Upper lobe of right lung (tissue), 1 donor: ENCODE results near the gene MXI1. TPM values are rescaled to one million over a fixed set of nuclear protein-coding genes. Genes with fewer than 3 reads are reported as not detected.
"Not testable (repeated sequence)": the region's sequence is repeated elsewhere in the genome, so short reads cannot be mapped to it uniquely, and the experiment has no call there.

Source experiments
- ATAC-seq: fragments of 200-7000 bp; cut with Tn5 transposase; one replicate; pipeline ENCODE4 v1.9.1; 2020; ENCODE audit warnings: mild to moderate bottlenecking, moderate library complexity
- DNase-seq: peaks from one replicate; pipeline ENCODE4 v3.0.0-alpha.2; 2020
- H3K27ac ChIP-seq: fragments of 200-600 bp; one replicate; pipeline ENCODE4 v1.8.0; 2022
- H3K27me3 ChIP-seq: fragments of 200-600 bp; one replicate; pipeline ENCODE4 v1.8.0; 2022; ENCODE audit warnings: mild to moderate bottlenecking
- H3K36me3 ChIP-seq: fragments of 200-600 bp; one replicate; pipeline ENCODE4 v1.8.0; 2022
- H3K4me1 ChIP-seq: fragments of 200-600 bp; one replicate; pipeline ENCODE4 v1.8.0; 2022
- H3K4me3 ChIP-seq: fragments of 200-600 bp; one replicate; pipeline ENCODE4 v1.8.0; 2022; ENCODE audit warnings: mild to moderate bottlenecking
- H3K9me3 ChIP-seq: fragments of 200-600 bp; one replicate; pipeline ENCODE4 v1.8.0; 2022
- CTCF ChIP-seq: fragments of 200-600 bp; IDR thresholded peaks from one replicate; pipeline ENCODE4 v1.8.0; 2022; ENCODE audit warnings: antibody characterized with exemption
- intact Hi-C: fragments of 100-400 bp; cut with DNase I; formaldehyde crosslinking; loops from one replicate; pipeline ENCODE4 v1.11.0; 2022
- total RNA-seq: library from RNA; stranded (reverse); fragmentation: NEBNext Ultra II Directional; extraction: Animal tissue kit (Norgen Biotek cat#: 25700); gene quantifications from one replicate; pipeline ENCODE4 v1.2.1, GENCODE V29; 2021
- donor health status: DM: no; HTN: yes; CAD: no; lungs with severe emphysema.

The MXI1 gene
- total RNA-seq, 1 donor from 2014 or later, result 34.7 TPM

- H3K27ac ChIP-seq, result no peak overlapping the region
- ATAC-seq (no peak), DNase-seq (no peak)
- H3K27me3 ChIP-seq, result no peaks in the 10 kb centered on the region
- H3K9me3 ChIP-seq, result no peaks in the 10 kb centered on the region
- H3K4me1 ChIP-seq, result no peaks in the 10 kb centered on the region
- no peaks in the 10 kb centered on the region for H3K36me3 ChIP-seq
- H3K4me3 ChIP-seq, result no peak overlapping the region
- intact Hi-C loops, result no loop called here
- TF ChIP-seq CTCF, result no peak
Observed at GRCh38 chr10:110181911-110182310, 25.5 kb upstream of the MXI1 start.

- no peak overlapping the region for H3K27ac ChIP-seq
- intact Hi-C loops, result no loop called here
- H3K4me1 ChIP-seq, result no peaks in the 10 kb centered on the region
- H3K36me3 ChIP-seq, result no peaks in the 10 kb centered on the region
- no peaks in the 10 kb centered on the region for H3K27me3 ChIP-seq
- no peak for TF ChIP-seq CTCF
- H3K4me3 ChIP-seq, result no peak overlapping the region
- ATAC-seq (no peak), DNase-seq (no peak)
- H3K9me3 ChIP-seq, result no peaks in the 10 kb centered on the region
Observed at GRCh38 chr10:110184398-110184797, 23.0 kb upstream of the MXI1 start.

GRCh38 chr10:110185646-110186182, 21.7 kb upstream of the MXI1 start:
- H3K36me3 ChIP-seq, H3K27ac ChIP-seq, H3K4me1 ChIP-seq, DNase-seq, H3K27me3 ChIP-seq, H3K4me3 ChIP-seq, H3K9me3 ChIP-seq, ATAC-seq, intact Hi-C loops: not testable (repeated sequence)

GRCh38 chr10:110190170-110190569, 17.2 kb upstream of the MXI1 start:
- no peaks in the 10 kb centered on the region for H3K9me3 ChIP-seq
- no peaks in the 10 kb centered on the region for H3K4me1 ChIP-seq
- intact Hi-C loops, result no loop called here
- no peak for ATAC-seq
- no peak for DNase-seq
- no peaks in the 10 kb centered on the region for H3K27me3 ChIP-seq
- H3K4me3 ChIP-seq, result no peak overlapping the region
- no peaks in the 10 kb centered on the region for H3K36me3 ChIP-seq
- TF ChIP-seq CTCF, result no peak
- no peak overlapping the region for H3K27ac ChIP-seq

GRCh38 chr10:110192552-110192951, 14.9 kb upstream of the MXI1 start:
- no peak for TF ChIP-seq CTCF
- H3K4me3 ChIP-seq, result no peak overlapping the region
- intact Hi-C loops, result no loop called here
- no peaks in the 10 kb centered on the region for H3K36me3 ChIP-seq
- H3K27ac ChIP-seq, result no peak overlapping the region
- no peaks in the 10 kb centered on the region for H3K9me3 ChIP-seq
- H3K27me3 ChIP-seq, result no peaks in the 10 kb centered on the region
- H3K4me1 ChIP-seq, result no peaks in the 10 kb centered on the region
- ATAC-seq, result peak; percentile 70
- no peak for DNase-seq

GRCh38 chr10:110200503-110200902, 6.9 kb upstream of the MXI1 start:
- H3K36me3 ChIP-seq, result no peaks in the 10 kb centered on the region
- intact Hi-C loops, result loop anchor here (10.0 kb wide), 2 partner anchors 46 to 74 kb away; no protein-coding TSS in a partner anchor
- H3K9me3 ChIP-seq, result no peaks in the 10 kb centered on the region
- no peaks in the 10 kb centered on the region for H3K27me3 ChIP-seq
- no peaks in the 10 kb centered on the region for H3K4me1 ChIP-seq
- H3K4me3 ChIP-seq, result no peak overlapping the region
- no peak for TF ChIP-seq CTCF
- no peak for DNase-seq
- ATAC-seq, result no peak
- no peak overlapping the region for H3K27ac ChIP-seq

GRCh38 chr10:110201046-110201445, 6.4 kb upstream of the MXI1 start:
- H3K36me3 ChIP-seq, DNase-seq, ATAC-seq, H3K4me1 ChIP-seq, H3K4me3 ChIP-seq, H3K27ac ChIP-seq, H3K27me3 ChIP-seq, H3K9me3 ChIP-seq: not testable (repeated sequence)
- intact Hi-C loops, result loop anchor here (10.0 kb wide), 2 partner anchors 46 to 74 kb away; no protein-coding TSS in a partner anchor
